Mononuclear cell (primary cell): ENCODE data around the gene OR14C36. TPM values are rescaled to one million over a fixed set of nuclear protein-coding genes. Genes with fewer than 3 reads are reported as not detected.
"Not testable (repeated sequence)": the region's sequence is repeated elsewhere in the genome, so short reads cannot be mapped to it uniquely, and the experiment has no call there.

Experiments used
- H3K27me3 ChIP-seq: 2 replicates; pipeline ENCODE4 v1.6.0; 2011; ENCODE audit warnings: low read length, control low read depth; ENCODE audit not compliant: insufficient read depth
- H3K4me1 ChIP-seq: 2 replicates; pipeline ENCODE4 v1.5.1; 2011; ENCODE audit warnings: mild to moderate bottlenecking, low read length, control low read depth; ENCODE audit not compliant: insufficient read depth
- H3K4me3 ChIP-seq: 2 replicates; pipeline ENCODE4 v1.5.1; 2011; ENCODE audit warnings: mild to moderate bottlenecking, low read length, moderate library complexity
- H3K9me3 ChIP-seq: 2 replicates; pipeline ENCODE4 v1.5.1; 2011; ENCODE audit warnings: low read depth, mild to moderate bottlenecking, control low read depth, low read length
- total RNA-seq: library from RNA; depleted of rRNA; stranded (reverse); fragments of >200 nt; gene quantifications from one replicate; pipeline ENCODE4 v1.2.3, GENCODE V29; 2012

OR14C36 gene
- total RNA-seq = not detected

GRCh38 chr1:248348475-248348874 is at the start of gene OR14C36:
Gene OR14C36 (plus strand): TSS chr1:248348775. CDS start chr1:248348775, 0 bp downstream.
- no peaks in the 10 kb centered on the region for H3K4me1 ChIP-seq
- no peak within 1 kb of the TSS for H3K4me3 ChIP-seq
- H3K27me3 ChIP-seq = no peaks in the 10 kb centered on the region

GRCh38 chr1:248303324-248303723 is 45.3 kb upstream of the OR14C36 start, which contains the start of gene OR2T12:
Gene OR2T12 (minus strand): TSS chr1:248303424. CDS start chr1:248295578, 7,846 bp downstream.
- no peak within 1 kb of the TSS for H3K4me3 ChIP-seq
- H3K27me3 ChIP-seq = no peaks in the 10 kb centered on the region
- no peaks in the 10 kb centered on the region for H3K4me1 ChIP-seq
- no peaks in the 10 kb centered on the region for H3K9me3 ChIP-seq

More at GRCh38 chr1:248348475-248348874, at the start of gene OR14C36:
- no peaks in the 10 kb centered on the region for H3K9me3 ChIP-seq

GRCh38 chr1:248305672-248306071 is 42.9 kb upstream of the OR14C36 start:
- H3K9me3 ChIP-seq, H3K4me1 ChIP-seq, H3K4me3 ChIP-seq, H3K27me3 ChIP-seq: not testable (repeated sequence)

GRCh38 chr1:248306103-248306502 is 42.5 kb upstream of the OR14C36 start:
- no peaks in the 10 kb centered on the region for H3K27me3 ChIP-seq
- H3K9me3 ChIP-seq = no peaks in the 10 kb centered on the region
- no peaks in the 10 kb centered on the region for H3K4me1 ChIP-seq
- no peak overlapping the region for H3K4me3 ChIP-seq

GRCh38 chr1:248306740-248307139 is 41.8 kb upstream of the OR14C36 start:
- not testable (repeated sequence) for H3K4me1 ChIP-seq, H3K27me3 ChIP-seq, H3K4me3 ChIP-seq, H3K9me3 ChIP-seq

GRCh38 chr1:248316796-248317195 is 31.8 kb upstream of the OR14C36 start:
- Histone ChIP-seq H3K4me3 (no peak overlapping the region), H3K9me3 (no peaks in the 10 kb centered on the region), H3K4me1 (no peaks in the 10 kb centered on the region), H3K27me3 (no peaks in the 10 kb centered on the region)

GRCh38 chr1:248324468-248324867 is 24.1 kb upstream of the OR14C36 start, which contains the start of gene OR2M7:
Gene OR2M7 (minus strand): TSS chr1:248324568. CDS start chr1:248324568, 0 bp downstream.
- Histone ChIP-seq H3K27me3 (no peaks in the 10 kb centered on the region), H3K4me3 (no peak within 1 kb of the TSS), H3K9me3 (no peaks in the 10 kb centered on the region), H3K4me1 (no peaks in the 10 kb centered on the region)

GRCh38 chr1:248343451-248343850 is 5.1 kb upstream of the OR14C36 start:
- Histone ChIP-seq H3K4me3 (no peak overlapping the region), H3K27me3 (no peaks in the 10 kb centered on the region), H3K9me3 (no peaks in the 10 kb centered on the region), H3K4me1 (no peaks in the 10 kb centered on the region)

- no peak overlapping the region for H3K4me3 ChIP-seq
- H3K27me3 ChIP-seq = no peaks in the 10 kb centered on the region
- no peaks in the 10 kb centered on the region for H3K9me3 ChIP-seq
Measured at GRCh38 chr1:248359415-248359814, 10.8 kb downstream of the OR14C36 start.

GRCh38 chr1:248361121-248361715 is 12.6 kb downstream of the OR14C36 start, which contains the start of gene OR2T4:
Gene OR2T4 (plus strand): TSS chr1:248361665. CDS start chr1:248361665, 0 bp downstream.
- H3K27me3 ChIP-seq = no peaks in the 10 kb centered on the region
- H3K4me3 ChIP-seq = no peak within 1 kb of the TSS
- no peaks in the 10 kb centered on the region for H3K4me1 ChIP-seq
- no peaks in the 10 kb centered on the region for H3K9me3 ChIP-seq

More at GRCh38 chr1:248359415-248359814, 10.8 kb downstream of the OR14C36 start:
- H3K4me1 ChIP-seq = no peaks in the 10 kb centered on the region

GRCh38 chr1:248366609-248367008 is 18.0 kb downstream of the OR14C36 start:
- H3K4me1 ChIP-seq = no peaks in the 10 kb centered on the region
- H3K9me3 ChIP-seq = no peaks in the 10 kb centered on the region
- no peaks in the 10 kb centered on the region for H3K27me3 ChIP-seq
- no peak overlapping the region for H3K4me3 ChIP-seq

GRCh38 chr1:248372394-248372793 is 23.8 kb downstream of the OR14C36 start:
- Histone ChIP-seq H3K4me1 (no peaks in the 10 kb centered on the region), H3K27me3 (no peaks in the 10 kb centered on the region), H3K4me3 (no peak overlapping the region), H3K9me3 (no peaks in the 10 kb centered on the region)

GRCh38 chr1:248373761-248374160 is 25.2 kb downstream of the OR14C36 start:
- Histone ChIP-seq H3K4me1 (no peaks in the 10 kb centered on the region), H3K27me3 (no peaks in the 10 kb centered on the region), H3K4me3 (no peak overlapping the region), H3K9me3 (no peaks in the 10 kb centered on the region)

GRCh38 chr1:248375446-248375845 is 26.9 kb downstream of the OR14C36 start, which contains the start of gene OR2T6:
Gene OR2T6 (plus strand): TSS chr1:248375746. CDS start chr1:248387609, 11,863 bp downstream.
- Histone ChIP-seq H3K27me3 (no peaks in the 10 kb centered on the region), H3K4me1 (no peaks in the 10 kb centered on the region), H3K4me3 (no peak within 1 kb of the TSS), H3K9me3 (no peaks in the 10 kb centered on the region)

- no peaks in the 10 kb centered on the region for H3K27me3 ChIP-seq
- H3K9me3 ChIP-seq = no peaks in the 10 kb centered on the region
- no peaks in the 10 kb centered on the region for H3K4me1 ChIP-seq
- no peak overlapping the region for H3K4me3 ChIP-seq
Measured at GRCh38 chr1:248376916-248377315, 28.3 kb downstream of the OR14C36 start.

- Histone ChIP-seq H3K4me3 (no peak overlapping the region), H3K9me3 (no peaks in the 10 kb centered on the region), H3K4me1 (no peaks in the 10 kb centered on the region), H3K27me3 (no peaks in the 10 kb centered on the region)
Measured at GRCh38 chr1:248380854-248381253, 32.3 kb downstream of the OR14C36 start.
